ENCODE measurements around the gene TNIK.

Gene TNIK

DNA sequence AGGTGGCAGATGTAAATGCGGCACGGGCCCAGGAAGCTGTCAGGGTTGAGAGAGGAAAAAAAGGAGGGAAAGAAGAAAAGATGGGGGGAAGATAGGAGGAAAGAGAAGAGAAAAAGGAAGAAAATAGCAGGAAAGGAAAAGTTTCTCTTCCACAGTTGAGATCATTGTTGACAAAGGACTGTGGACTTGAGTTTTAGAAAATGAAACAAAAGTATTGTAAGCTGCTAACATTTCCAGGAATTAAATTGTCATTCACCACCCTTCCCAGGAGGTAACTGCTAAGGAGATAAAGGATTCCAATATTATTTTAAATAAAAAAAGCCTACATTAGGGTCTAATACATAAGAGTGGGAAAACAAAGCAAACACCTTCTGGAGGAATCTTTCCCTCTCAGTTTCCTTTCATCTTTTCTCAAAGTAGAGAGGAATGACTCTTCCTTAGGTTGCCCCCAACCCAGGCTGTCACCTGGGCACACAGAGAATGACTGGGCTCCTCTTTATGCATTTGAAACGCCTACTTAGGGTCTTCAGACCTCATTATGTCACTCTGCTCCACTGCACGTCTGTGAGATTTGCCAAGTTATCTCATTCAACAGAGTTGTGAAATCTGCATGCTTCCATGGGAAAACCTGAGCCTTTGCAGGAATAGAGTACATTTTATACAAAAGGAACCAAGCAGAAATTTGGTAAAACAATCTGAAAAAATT is 194.0 kb downstream of the TNIK start:
- TF ChIP-seq, protein P1, sequence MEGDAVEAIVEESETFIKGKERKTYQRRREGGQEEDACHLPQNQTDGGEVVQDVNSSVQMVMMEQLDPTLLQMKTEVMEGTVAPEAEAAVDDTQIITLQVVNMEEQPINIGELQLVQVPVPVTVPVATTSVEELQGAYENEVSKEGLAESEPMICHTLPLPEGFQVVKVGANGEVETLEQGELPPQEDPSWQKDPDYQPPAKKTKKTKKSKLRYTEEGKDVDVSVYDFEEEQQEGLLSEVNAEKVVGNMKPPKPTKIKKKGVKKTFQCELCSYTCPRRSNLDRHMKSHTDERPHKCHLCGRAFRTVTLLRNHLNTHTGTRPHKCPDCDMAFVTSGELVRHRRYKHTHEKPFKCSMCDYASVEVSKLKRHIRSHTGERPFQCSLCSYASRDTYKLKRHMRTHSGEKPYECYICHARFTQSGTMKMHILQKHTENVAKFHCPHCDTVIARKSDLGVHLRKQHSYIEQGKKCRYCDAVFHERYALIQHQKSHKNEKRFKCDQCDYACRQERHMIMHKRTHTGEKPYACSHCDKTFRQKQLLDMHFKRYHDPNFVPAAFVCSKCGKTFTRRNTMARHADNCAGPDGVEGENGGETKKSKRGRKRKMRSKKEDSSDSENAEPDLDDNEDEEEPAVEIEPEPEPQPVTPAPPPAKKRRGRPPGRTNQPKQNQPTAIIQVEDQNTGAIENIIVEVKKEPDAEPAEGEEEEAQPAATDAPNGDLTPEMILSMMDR (IDR thresholded peaks at IDR 0.05), result no peak
- no peak overlapping the region for H3K4me3 ChIP-seq
- H3K4me1 ChIP-seq, result peaks cover 0 to 54% (median 32%) of the 10 kb centered on the region in 4 donors
- no peaks in the 10 kb centered on the region for H3K27me3 ChIP-seq
- H3K9me3 ChIP-seq, result no peaks in the 10 kb centered on the region
- H3K36me3 ChIP-seq, result no peaks in the 10 kb centered on the region
- intact Hi-C loops (cut with DNase I; ENCODE audit: low total_unique reads), result no loop called here
- no peak for DNase-seq
- peak overlapping the region; percentile 17 to 50 for H3K27ac ChIP-seq

DNA sequence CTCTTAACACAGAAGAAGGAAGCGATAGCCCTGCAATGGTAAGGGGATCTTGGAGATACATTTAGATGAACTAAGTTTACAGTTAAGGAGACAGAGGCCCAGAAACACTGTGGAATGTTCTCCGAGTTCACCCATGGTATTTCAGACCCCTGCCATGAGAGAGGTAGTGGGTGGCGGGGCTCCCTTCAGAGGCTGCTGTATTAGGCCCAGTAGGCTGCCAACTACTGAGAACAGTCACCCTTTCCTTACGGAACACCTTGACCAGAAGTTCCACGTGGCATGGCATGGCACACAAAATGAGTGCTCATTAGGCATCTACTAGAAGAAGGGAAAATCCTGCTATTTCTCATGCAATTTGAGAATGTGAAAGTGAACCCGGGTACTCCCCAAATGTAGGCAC is 195.4 kb downstream of the TNIK start:
- Histone ChIP-seq H3K4me3 (no peak overlapping the region), H3K4me1 (peaks cover 0 to 58% (median 30%) of the 10 kb centered on the region in 4 donors), H3K27me3 (no peaks in the 10 kb centered on the region), H3K27ac (no peak overlapping the region), H3K36me3 (no peaks in the 10 kb centered on the region), H3K9me3 (no peaks in the 10 kb centered on the region)
- intact Hi-C loops (cut with DNase I; ENCODE audit: low total_unique reads), result no loop called here
- no peak for DNase-seq
- TF ChIP-seq, protein P1 (IDR thresholded peaks at IDR 0.05), result no peak

DNA sequence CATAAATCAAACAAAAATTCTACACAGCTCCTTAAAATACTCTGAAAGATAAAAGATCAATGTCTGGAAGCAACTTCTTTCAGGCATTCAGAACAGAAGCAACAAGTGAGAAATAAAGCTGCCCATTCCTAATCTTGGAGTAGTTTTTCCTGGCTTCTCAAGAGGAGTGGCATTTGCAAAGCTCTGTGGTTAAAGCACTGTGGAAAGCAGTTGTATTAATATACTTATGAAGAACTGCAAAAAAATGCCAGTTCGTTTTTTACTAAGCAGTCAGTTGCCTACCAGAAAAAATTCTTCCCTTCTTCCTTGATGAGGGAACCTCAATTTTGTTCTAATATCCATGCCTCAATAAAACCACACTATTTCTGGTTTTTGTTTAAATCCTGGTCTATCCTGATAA is 197.8 kb downstream of the TNIK start:
- no peaks in the 10 kb centered on the region for H3K27me3 ChIP-seq
- no peak overlapping the region for H3K4me3 ChIP-seq
- intact Hi-C loops (cut with DNase I; ENCODE audit: low total_unique reads), result no loop called here
- TF ChIP-seq, protein P1 (IDR thresholded peaks at IDR 0.05), result no peak
- no peaks in the 10 kb centered on the region for H3K36me3 ChIP-seq
- H3K27ac ChIP-seq, result no peak overlapping the region
- H3K9me3 ChIP-seq, result no peaks in the 10 kb centered on the region
- peaks cover 0 to 64% (median 34%) of the 10 kb centered on the region in 4 donors for H3K4me1 ChIP-seq
- DNase-seq, result no peak

DNA sequence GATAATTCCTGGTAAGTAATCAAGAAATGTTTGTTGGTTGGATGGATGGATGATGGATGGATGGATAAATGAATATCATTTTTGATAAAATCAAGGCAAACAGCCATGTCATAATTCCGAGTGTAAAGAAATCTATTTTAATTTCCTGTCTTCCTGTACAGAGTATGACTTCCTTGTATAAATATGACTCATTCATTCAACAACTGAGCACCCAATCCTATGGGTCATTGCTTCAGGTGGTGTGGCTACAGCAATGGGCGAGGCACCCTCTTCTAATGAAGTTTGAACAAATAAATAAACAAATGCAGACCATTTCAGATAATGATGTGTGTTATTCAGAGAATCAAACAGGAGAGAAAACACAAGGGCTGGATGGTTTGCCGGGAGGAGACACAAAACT is 198.7 kb downstream of the TNIK start:
- no peaks in the 10 kb centered on the region for H3K36me3 ChIP-seq
- peaks cover 0 to 61% (median 32%) of the 10 kb centered on the region in 4 donors for H3K4me1 ChIP-seq
- H3K27me3 ChIP-seq, result no peaks in the 10 kb centered on the region
- DNase-seq, result no peak
- TF ChIP-seq, protein P1 (IDR thresholded peaks at IDR 0.05), result no peak
- H3K4me3 ChIP-seq, result no peak overlapping the region
- intact Hi-C loops (cut with DNase I; ENCODE audit: low total_unique reads), result no loop called here
- no peak overlapping the region for H3K27ac ChIP-seq
- no peaks in the 10 kb centered on the region for H3K9me3 ChIP-seq

DNA sequence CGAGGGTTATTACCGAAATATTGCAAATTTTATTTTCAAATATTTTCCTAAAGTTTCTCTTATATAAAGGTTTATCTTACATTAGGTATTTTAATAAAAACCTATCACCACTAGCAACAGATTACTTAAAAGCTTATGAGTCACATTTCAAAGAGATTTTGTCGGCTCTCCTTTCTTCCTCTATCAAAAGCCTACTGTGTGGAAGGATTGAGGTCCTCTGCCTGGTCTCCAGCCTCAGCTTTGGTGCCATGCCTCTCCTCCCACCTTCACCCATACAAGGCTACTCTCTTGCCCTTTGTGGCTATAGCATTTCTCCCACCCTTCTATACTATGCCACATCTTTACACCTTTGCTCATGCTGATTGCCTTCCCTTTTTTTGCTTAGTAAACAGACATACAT is 199.3 kb downstream of the TNIK start:
- Histone ChIP-seq H3K27me3 (no peaks in the 10 kb centered on the region), H3K4me3 (no peak overlapping the region), H3K4me1 (peaks cover 0 to 55% (median 26%) of the 10 kb centered on the region in 4 donors), H3K36me3 (no peaks in the 10 kb centered on the region), H3K27ac (no peak overlapping the region), H3K9me3 (no peaks in the 10 kb centered on the region)
- DNase-seq, result no peak
- TF ChIP-seq, protein P1 (IDR thresholded peaks at IDR 0.05), result no peak
- intact Hi-C loops (cut with DNase I; ENCODE audit: low total_unique reads), result no loop called here

Measured in tibial artery (tissue), 4 donors.